ENCODE data around the gene DHCR24.
"Not testable (repeated sequence)": the region's sequence is repeated elsewhere in the genome, so short reads cannot be mapped to it uniquely, and the experiment has no call there.

Gene DHCR24

DNA sequence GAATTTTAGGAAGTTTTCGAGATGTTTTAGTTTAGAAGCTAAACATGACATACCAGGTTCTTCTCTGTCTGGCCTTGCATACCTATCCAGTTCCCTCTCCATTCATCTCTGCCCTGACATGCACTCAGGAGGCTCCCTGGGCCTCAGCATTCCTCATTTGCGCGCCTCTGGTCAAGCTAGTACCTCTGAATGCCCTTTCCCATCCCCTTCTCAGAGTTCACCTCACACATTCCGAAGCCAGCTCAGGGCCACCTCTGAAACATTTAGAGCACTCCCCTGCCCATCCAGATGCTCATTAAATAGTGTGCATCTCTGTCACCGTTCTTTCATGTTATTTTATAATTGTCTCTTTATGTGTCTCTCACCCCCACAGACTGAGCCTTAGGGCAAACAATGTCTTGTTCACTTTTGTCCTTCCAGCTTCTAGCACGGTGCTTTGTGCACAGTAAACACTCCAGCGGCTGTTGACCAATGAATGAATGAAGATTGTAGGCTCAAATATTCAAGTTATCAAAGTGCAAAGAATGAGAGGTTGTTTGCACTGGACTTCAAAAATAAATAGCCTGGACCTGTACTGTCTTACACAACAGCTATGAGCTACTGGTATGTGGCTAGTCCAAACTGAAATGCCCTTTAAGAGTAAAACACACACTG, 1.2 kb upstream of the DHCR24 start:
- DNase-seq (ENCODE audit: low read depth, low spot score) = no peak

DNA sequence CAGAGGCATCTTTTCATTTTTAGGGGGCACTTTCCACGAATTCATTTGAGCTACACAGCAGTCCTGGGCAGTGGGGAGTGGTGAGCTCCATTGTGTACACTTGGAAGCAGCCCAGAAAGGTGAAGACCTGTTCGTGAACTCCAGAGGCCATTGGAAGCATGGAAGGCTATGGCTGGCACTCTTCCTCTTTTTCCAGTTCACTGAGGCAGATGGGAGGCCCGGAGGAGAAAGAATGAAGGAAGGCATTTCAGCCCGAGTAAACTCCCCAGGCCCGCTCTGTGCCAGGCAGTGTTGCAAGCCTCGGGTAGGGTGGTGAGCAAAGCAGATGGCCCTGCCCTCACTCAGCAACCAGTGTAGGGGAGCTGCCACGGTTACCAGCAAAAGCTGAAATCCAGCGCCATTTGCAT, 673 bp upstream of the DHCR24 start:
- DNase-seq (ENCODE audit: low read depth, low spot score) = no peak

- no peak for DNase-seq (ENCODE audit: low read depth, low spot score)
Measured at GRCh38 chr1:54885807-54886723, 930 bp downstream of the DHCR24 start.

DNA sequence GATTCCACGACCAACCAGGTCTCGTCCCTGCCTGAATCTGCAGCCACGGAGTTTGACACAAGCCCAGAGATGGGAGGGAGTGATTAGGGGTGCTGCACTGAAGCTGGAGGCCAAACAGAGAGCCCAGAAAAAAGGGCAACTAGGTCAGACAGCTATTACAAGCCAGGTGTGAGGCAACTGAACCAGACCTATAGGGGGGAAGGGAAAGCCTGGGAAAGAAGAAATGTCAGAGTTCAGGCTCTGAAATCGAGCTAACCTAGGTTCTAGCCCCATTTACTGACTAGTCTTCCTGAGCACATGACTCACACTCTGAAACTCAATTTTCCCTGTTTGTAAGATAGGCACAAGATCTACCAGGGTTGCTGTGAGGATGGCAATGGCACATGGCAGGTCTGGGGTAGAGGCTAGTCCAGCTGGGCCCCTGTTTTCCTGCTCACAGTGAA, 1.7 kb downstream of the DHCR24 start:
- DNase-seq (ENCODE audit: low read depth, low spot score) = no peak

- DNase-seq (ENCODE audit: low read depth, low spot score) = no peak
Measured at GRCh38 chr1:54884768-54885167, 2.2 kb downstream of the DHCR24 start.

GRCh38 chr1:54884135-54884586, 2.8 kb downstream of the DHCR24 start:
- no peak for DNase-seq (ENCODE audit: low read depth, low spot score)

DNA sequence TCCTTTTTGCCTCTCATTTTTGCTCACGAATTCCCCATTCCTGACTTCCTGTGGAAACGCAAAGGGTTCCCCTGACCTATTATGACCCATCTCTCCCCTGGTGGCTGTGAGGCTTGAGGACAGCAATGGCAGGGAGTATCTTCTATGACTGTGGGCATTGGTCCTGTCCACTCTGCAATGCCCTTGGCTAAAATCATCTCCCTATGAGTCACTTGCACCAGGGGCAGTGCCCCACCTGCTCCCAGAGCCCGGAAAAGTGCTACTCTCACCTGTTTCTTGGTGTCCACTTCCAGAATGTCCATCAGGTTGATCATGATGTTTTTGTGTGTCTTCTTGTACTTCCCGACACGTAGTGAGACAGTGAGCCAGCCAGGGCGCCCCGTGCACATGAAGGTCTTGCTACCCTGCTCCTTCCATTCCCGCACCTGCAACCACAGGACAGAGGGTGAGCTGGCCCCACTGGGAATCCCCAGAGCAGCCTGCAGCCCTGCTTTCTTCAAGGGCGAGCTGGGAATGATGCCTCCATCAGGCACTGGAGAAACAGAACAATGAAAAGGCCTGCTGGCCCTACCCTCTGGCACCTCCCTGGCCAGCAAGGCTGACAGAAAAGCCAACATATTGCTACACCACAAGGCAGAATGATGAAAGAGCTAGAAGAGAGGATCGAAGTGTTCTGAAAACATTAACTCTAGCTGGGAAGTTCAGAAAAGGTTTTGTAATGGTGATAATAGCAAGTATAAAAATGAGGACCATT, 3.5 kb downstream of the DHCR24 start:
- no peak for DNase-seq (ENCODE audit: low read depth, low spot score)

DNA sequence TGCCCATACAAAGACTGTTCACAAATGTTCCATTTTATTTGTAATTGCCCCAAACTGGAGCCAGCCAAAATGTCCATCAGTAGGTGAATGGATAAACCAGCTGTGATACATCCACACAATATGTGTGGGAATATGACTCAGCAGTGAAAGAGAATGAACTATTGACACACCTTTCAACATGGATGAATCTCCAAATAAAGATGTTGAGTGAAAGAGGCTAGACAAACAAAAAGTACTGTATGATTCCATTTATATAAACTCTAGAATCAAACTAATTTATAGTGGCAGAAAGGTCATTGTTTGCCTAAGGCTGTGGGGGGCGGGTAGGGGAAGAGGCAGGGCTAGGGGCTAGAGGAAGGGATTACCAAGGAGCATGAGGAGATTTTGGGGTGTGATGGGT, 4.5 kb downstream of the DHCR24 start:
- DNase-seq (ENCODE audit: low read depth, low spot score) = no peak

DNA sequence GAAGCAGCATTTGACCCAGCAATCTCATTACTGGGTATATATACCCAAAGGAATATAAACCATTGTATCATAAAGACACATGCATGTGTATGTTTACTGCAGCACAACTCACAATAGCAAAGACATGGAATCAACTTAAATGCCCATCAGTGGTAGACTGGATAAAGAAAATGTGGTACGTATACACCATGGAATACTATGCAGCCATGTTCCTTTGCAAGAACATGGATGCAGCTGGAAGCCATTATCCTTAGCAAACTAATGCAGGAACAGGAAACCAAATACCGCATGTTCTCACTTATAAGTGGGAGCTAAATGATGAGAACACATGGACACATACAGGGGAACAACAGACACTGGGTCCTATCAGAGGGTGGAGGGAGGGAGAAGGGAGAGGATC, 5.4 kb downstream of the DHCR24 start:
- not testable (repeated sequence) for DNase-seq (ENCODE audit: low read depth, low spot score)

DNA sequence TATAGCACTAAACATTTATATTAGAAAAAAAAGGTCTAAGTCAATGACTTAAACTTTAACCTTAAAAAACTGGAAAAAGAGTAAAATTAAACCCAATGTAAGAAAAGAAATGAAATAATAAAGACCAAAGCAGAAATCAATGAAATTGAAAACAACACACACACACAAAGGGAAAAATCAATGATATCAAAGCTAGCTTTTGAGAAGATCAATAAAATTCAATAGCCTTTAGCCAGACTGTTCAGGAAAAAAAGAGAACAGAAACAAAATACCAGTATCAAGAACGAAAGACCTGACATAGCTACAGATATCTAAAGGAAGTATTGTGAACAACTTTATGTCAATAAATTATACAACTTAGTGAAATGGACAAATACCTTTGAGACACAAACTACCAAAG, 7.1 kb downstream of the DHCR24 start:
- DNase-seq (ENCODE audit: low read depth, low spot score) = no peak

DNA sequence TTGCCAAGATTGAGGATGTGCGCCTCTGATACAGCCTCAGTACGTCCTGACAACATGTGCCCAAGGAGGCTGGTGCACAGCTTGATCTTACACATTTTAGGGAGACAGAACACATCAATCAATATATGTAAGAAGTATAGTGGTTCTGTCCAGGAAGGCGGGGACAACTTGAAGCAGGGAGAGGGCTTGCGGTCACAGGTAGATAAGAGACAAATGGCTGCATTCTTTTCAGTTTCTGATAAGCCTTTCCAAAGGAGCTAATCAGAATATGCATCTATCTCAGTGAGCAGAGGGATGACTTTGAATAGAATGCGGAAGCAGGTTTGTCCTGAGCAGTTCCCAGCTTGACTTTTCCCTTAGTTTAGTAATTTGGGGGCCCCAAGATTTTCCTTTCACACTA, 10.2 kb downstream of the DHCR24 start:
- no peak for DNase-seq (ENCODE audit: low read depth, low spot score)

DNA sequence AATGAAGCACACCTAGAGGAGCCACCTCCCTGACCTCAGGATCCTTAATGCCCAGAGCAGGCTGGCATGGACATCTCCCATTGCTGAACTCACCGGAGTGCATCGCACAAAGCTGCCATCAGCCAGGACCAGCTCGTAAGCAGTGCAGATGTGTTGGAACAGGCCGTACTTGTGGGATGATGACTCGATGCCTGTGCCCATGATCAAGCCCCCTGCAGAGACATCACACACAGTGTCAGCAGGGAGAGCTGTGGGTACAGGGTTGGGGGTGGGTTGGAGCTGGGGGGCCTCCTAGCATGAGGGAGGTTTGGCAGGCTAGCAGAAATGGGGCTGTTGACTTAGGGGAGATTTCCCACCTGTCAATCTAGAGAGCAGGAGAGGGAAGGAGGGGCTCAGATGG, 12.0 kb downstream of the DHCR24 start:
- DNase-seq (ENCODE audit: low read depth, low spot score) = no peak

DNA sequence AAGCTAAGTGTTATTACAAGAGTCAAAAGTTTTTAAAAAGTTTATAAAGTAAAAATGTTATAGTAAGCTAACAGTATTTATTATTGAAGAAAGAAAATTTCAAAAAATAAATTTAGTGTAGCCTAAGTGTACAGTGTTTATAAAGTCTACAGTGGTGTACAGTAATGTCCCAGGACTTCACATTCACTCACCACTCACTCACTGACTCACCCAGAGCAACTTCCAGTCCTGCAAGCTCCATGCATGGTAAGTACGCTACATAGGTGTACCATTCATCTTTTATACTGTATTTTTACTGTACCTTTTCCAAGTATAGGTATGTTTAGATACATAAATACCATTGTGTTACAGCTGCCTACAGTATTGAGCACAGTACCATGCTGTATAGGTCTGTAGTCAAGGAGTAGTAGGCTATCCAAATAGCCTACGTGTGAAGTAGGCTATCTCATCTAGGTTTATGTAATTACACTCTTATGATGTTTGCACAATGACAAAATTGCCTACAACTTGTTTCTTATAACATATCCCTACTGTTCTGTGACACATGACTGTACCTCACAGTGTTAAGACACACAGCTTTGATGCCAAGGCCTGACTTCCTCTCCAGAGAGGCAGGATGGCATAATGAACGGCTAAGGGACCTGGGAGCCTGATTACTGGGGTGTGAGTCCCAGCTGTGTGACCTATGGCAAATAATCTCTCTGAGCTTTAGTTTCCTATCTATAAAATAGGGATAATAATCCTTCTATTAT, 12.7 kb downstream of the DHCR24 start:
- DNase-seq (ENCODE audit: low read depth, low spot score) = no peak

DNA sequence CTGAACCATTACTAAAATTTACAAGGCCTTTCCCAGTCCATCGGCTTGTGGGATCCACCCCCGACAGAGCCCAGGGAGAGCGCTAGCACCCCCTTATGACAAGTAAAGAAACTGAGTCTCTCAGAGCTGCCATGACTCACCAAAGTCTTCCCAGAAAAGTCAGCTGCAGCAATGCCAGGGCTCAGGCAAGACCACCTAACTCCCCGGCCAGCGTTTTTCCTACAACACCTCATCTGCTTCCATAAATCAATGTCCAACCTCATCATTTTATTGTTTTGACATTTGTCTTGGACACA, 15.0 kb downstream of the DHCR24 start:
- DNase-seq (ENCODE audit: low read depth, low spot score) = no peak

DNA sequence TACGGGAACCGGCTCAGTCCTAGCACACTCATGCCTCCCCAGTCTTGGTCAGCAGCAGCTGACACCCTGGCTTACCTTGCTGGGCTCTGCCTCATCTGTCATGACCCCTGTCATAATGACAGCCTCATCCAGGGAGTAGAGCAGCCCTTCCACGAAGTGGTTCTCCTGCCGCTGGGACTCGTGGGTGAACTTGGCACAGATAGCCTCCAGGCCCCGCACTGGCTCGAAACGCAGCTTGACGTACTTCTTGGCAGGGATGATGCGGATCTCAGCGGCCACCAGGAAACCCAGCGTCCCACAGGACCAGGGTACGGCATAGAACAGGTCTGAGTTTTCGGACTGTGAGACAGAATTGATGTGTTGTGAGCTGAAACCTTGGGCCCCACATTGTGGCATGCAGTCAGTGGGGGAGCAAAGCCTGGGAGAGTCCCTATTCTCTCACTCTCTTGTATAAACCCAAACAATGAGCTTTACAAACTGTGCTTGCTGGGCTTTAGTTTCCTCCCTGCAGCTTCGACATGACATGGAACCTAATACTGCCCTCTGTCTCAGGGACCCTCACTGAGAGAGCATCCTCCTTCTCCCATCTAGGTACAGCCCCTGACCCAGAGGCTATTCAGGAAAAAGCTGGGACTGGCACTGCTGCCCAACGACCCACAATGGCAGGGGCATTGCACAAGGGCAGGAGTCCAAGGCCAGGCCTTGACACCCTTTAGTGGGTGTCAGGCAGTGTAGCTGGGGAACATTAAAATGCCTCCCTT, 15.5 kb downstream of the DHCR24 start:
- DNase-seq (ENCODE audit: low read depth, low spot score) = no peak

GRCh38 chr1:54870869-54871268, 16.1 kb downstream of the DHCR24 start:
- no peak for DNase-seq (ENCODE audit: low read depth, low spot score)

DNA sequence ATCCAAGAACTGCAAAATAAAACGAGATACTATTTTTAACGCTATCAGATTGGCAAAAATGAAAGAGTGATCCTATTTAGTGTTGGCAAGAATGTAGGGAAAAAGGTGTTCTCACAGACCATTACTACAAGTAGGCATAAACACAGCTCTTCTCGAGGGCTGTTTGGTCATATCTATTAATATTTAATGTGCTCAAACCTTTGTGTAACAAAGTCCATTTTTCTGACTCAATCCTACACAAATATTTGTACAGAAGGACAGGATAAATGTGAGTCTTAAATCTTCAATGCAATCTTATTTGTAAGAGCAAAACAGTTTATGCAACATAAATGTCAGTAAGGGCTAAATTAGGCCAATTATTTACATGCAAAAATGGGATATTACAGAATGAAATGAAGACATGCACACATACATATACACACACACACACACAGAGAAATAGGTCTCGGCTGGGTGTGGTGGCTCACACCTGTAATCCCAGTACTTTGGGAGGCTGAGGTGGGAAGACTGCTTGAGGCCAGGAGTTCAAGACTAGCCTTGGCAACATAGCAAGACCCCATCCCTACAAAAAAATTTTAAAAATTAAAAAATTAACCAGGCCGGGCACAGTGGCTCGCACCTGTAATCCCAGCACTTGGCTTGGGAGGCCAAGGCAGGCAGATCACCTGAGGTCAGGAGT, 17.7 kb downstream of the DHCR24 start:
- DNase-seq (ENCODE audit: low read depth, low spot score) = no peak

DNA sequence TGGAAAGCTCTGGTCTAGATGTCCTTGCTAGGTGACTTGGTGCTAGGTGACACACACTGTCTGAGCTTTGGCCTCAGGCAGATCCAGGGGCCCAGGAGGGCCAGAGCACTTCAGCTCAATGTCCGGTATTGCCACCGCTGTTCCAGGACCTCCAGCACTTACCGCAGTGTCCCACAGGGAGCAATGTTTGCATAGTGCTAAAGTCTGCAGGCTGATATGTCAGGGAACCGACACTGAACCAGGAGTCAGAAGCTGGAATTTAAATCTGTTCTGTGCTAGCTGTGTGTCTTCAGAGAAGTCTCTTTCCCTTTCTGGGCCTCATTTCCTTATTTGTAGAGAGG, 19.3 kb downstream of the DHCR24 start:
- no peak for DNase-seq (ENCODE audit: low read depth, low spot score)

- no peak for DNase-seq (ENCODE audit: low read depth, low spot score)
Measured at GRCh38 chr1:54866801-54867716, 19.9 kb downstream of the DHCR24 start.
